ENCODE data around the gene CISH.

The CISH gene

GRCh38 chr3:50587373-50587772 lies 24.2 kb downstream of the CISH start:
- no peaks in the 10 kb centered on the region for H3K27me3 ChIP-seq (replicated peaks)
- no peak for TF ChIP-seq CTCF (IDR thresholded peaks at IDR 0.05; ENCODE audit: low read depth, low read length, missing control alignments)
- no peak overlapping the region for H3K4me3 ChIP-seq (ENCODE audit: low read depth, low read length)
- in situ Hi-C loops (cut with HindIII; ENCODE audit: low pct_ligation_motif_present, low sequenced_read_pairs) = no loop called here
- peak; percentile 13 for DNase-seq
- no peak overlapping the region for H3K27ac ChIP-seq
- no peaks in the 10 kb centered on the region for H3K36me3 ChIP-seq (replicated peaks)

GRCh38 chr3:50586763-50587070 lies 24.9 kb downstream of the CISH start:
- no peak for TF ChIP-seq CTCF (IDR thresholded peaks at IDR 0.05; ENCODE audit: low read depth, low read length, missing control alignments)
- Histone ChIP-seq H3K27ac (no peak overlapping the region), H3K27me3 (replicated peaks) (no peaks in the 10 kb centered on the region), H3K4me3 (ENCODE audit: low read depth, low read length) (no peak overlapping the region), H3K36me3 (replicated peaks) (no peaks in the 10 kb centered on the region)
- in situ Hi-C loops (cut with HindIII; ENCODE audit: low pct_ligation_motif_present, low sequenced_read_pairs) = no loop called here
- DNase-seq = no peak

GRCh38 chr3:50585919-50586762 lies 25.4 kb downstream of the CISH start:
- H3K4me3 ChIP-seq (ENCODE audit: low read depth, low read length) = no peak overlapping the region
- in situ Hi-C loops (cut with HindIII; ENCODE audit: low pct_ligation_motif_present, low sequenced_read_pairs) = no loop called here
- no peaks in the 10 kb centered on the region for H3K27me3 ChIP-seq (replicated peaks)
- no peak for TF ChIP-seq CTCF (IDR thresholded peaks at IDR 0.05; ENCODE audit: low read depth, low read length, missing control alignments)
- H3K27ac ChIP-seq = no peak overlapping the region
- DNase-seq = no peak
- no peaks in the 10 kb centered on the region for H3K36me3 ChIP-seq (replicated peaks)

GRCh38 chr3:50584391-50584790 lies 27.2 kb downstream of the CISH start:
- no peak overlapping the region for H3K27ac ChIP-seq
- in situ Hi-C loops (cut with HindIII; ENCODE audit: low pct_ligation_motif_present, low sequenced_read_pairs) = no loop called here

GRCh38 chr3:50583897-50584296 lies 27.7 kb downstream of the CISH start:
- Histone ChIP-seq H3K27me3 (replicated peaks) (no peaks in the 10 kb centered on the region), H3K4me3 (ENCODE audit: low read depth, low read length) (no peak overlapping the region), H3K27ac (no peak overlapping the region), H3K36me3 (replicated peaks) (no peaks in the 10 kb centered on the region)
- TF ChIP-seq CTCF (IDR thresholded peaks at IDR 0.05; ENCODE audit: low read depth, low read length, missing control alignments) = no peak
- in situ Hi-C loops (cut with HindIII; ENCODE audit: low pct_ligation_motif_present, low sequenced_read_pairs) = no loop called here
- DNase-seq = no peak

More at GRCh38 chr3:50584391-50584790, 27.2 kb downstream of the CISH start:
- H3K36me3 ChIP-seq (replicated peaks) = no peaks in the 10 kb centered on the region
- no peak overlapping the region for H3K4me3 ChIP-seq (ENCODE audit: low read depth, low read length)
- H3K27me3 ChIP-seq (replicated peaks) = no peaks in the 10 kb centered on the region
- no peak for DNase-seq
- no peak for TF ChIP-seq CTCF (IDR thresholded peaks at IDR 0.05; ENCODE audit: low read depth, low read length, missing control alignments)

- no peak for DNase-seq
- Histone ChIP-seq H3K36me3 (replicated peaks) (no peaks in the 10 kb centered on the region), H3K27me3 (replicated peaks) (no peaks in the 10 kb centered on the region), H3K27ac (no peak overlapping the region), H3K4me3 (ENCODE audit: low read depth, low read length) (no peak overlapping the region)
- in situ Hi-C loops (cut with HindIII; ENCODE audit: low pct_ligation_motif_present, low sequenced_read_pairs) = no loop called here
- TF ChIP-seq CTCF (IDR thresholded peaks at IDR 0.05; ENCODE audit: low read depth, low read length, missing control alignments) = no peak
These were observed 29.5 kb downstream of the CISH start for GRCh38 chr3:50582083-50582482.
